SJSA1 (cell line): Measurements from ENCODE around the gene C1QL1. TPM values are rescaled to one million over a fixed set of nuclear protein-coding genes. Genes with fewer than 3 reads are reported as not detected.

Source experiments
- DNase-seq, 2 experiments: peaks; one replicate each; pipeline ENCODE4 v3.0.0-alpha.2; 2015 to 2020; ENCODE audit warnings: low spot score in 2 of 2, low read depth in 1 of 2
- H3K27ac ChIP-seq: fragments of 250-450 bp; sonication (Bioruptor Pico); 2 replicates; pipeline ENCODE4 v1.5.1; 2020; ENCODE audit warnings: mild to moderate bottlenecking, moderate library complexity
- H3K27me3 ChIP-seq: fragments of 250-450 bp; sonication (Bioruptor Pico); replicated peaks from 2 replicates; pipeline ENCODE4 v1.5.1; 2020; ENCODE audit warnings: mild to moderate bottlenecking, moderate library complexity
- H3K36me3 ChIP-seq: fragments of 250-450 bp; sonication (Bioruptor Pico); 2 replicates; pipeline ENCODE4 v1.5.1; 2020; ENCODE audit warnings: mild to moderate bottlenecking
- H3K4me1 ChIP-seq: fragments of 250-450 bp; sonication (Bioruptor Pico); replicated peaks from 2 replicates; pipeline ENCODE4 v1.6.1; 2021; ENCODE audit warnings: mild to moderate bottlenecking
- H3K4me3 ChIP-seq: fragments of 250-450 bp; sonication (Bioruptor Pico); 2 replicates; pipeline ENCODE4 v1.5.1; 2020; ENCODE audit warnings: mild to moderate bottlenecking
- H3K9me3 ChIP-seq: fragments of 250-450 bp; sonication (Bioruptor Pico); replicated peaks from 2 replicates; pipeline ENCODE4 v1.5.1; 2020; ENCODE audit warnings: mild to moderate bottlenecking
- total RNA-seq: library from RNA; depleted of rRNA; stranded (reverse); fragments of >200 nt; shearing (Covaris generic); gene quantifications from 2 replicates; pipeline ENCODE4 v1.2.3, GENCODE V29; 2014

C1QL1 gene
- total RNA-seq, 1 experiment from 2014 or later = 5.2 TPM

GRCh38 chr17:44998646-44999045, 30.5 kb upstream of the C1QL1 start:
- Histone ChIP-seq H3K27ac (no peak overlapping the region), H3K36me3 (no peaks in the 10 kb centered on the region), H3K4me3 (no peak overlapping the region), H3K4me1 (no peaks in the 10 kb centered on the region), H3K27me3 (no peaks in the 10 kb centered on the region; the same call in 1 of the 2 replicates), H3K9me3 (peaks cover 6% of the 10 kb centered on the region; the same call in 1 of the 2 replicates)
- DNase-seq = no peak

GRCh38 chr17:44997733-44998520, 29.8 kb upstream of the C1QL1 start:
- Histone ChIP-seq H3K36me3 (no peaks in the 10 kb centered on the region), H3K4me1 (no peaks in the 10 kb centered on the region), H3K27ac (no peak overlapping the region), H3K9me3 (peaks cover 6% of the 10 kb centered on the region; the same call in 1 of the 2 replicates), H3K4me3 (no peak overlapping the region), H3K27me3 (no peaks in the 10 kb centered on the region; the same call in 1 of the 2 replicates)
- DNase-seq = no peak

- no peak for DNase-seq
- Histone ChIP-seq H3K36me3 (no peaks in the 10 kb centered on the region), H3K4me3 (no peak overlapping the region), H3K27ac (no peak overlapping the region), H3K9me3 (peaks cover 6% of the 10 kb centered on the region; the same call in 1 of the 2 replicates), H3K27me3 (no peaks in the 10 kb centered on the region; the same call in 1 of the 2 replicates), H3K4me1 (peaks cover 2% of the 10 kb centered on the region)
Measured at GRCh38 chr17:44996304-44996703, 28.2 kb upstream of the C1QL1 start.

- Histone ChIP-seq H3K27ac (no peak overlapping the region), H3K27me3 (no peaks in the 10 kb centered on the region; the same call in 1 of the 2 replicates), H3K4me1 (peaks cover 9% of the 10 kb centered on the region), H3K36me3 (no peaks in the 10 kb centered on the region), H3K9me3 (peaks cover 6% of the 10 kb centered on the region; the same call in 1 of the 2 replicates), H3K4me3 (no peak overlapping the region)
- no peak for DNase-seq
Measured at GRCh38 chr17:44995436-44996001, 27.4 kb upstream of the C1QL1 start.

- H3K27me3 ChIP-seq = no peaks in the 10 kb centered on the region; the same call in 1 of the 2 replicates
- H3K27ac ChIP-seq = no peak overlapping the region
- H3K36me3 ChIP-seq = no peaks in the 10 kb centered on the region
- peaks cover 18% of the 10 kb centered on the region for H3K4me1 ChIP-seq
- H3K4me3 ChIP-seq = no peak overlapping the region
- no peak for DNase-seq
- no peaks in the 10 kb centered on the region for H3K9me3 ChIP-seq
Measured at GRCh38 chr17:44992242-44992939, 24.3 kb upstream of the C1QL1 start.

GRCh38 chr17:44990994-44991393, 22.9 kb upstream of the C1QL1 start:
- Histone ChIP-seq H3K4me1 (peaks cover 18% of the 10 kb centered on the region), H3K36me3 (no peaks in the 10 kb centered on the region), H3K4me3 (no peak overlapping the region), H3K27me3 (no peaks in the 10 kb centered on the region), H3K27ac (no peak overlapping the region), H3K9me3 (no peaks in the 10 kb centered on the region)
- peak in 1 of 2 experiments; percentile 38 for DNase-seq

GRCh38 chr17:44989552-44990138, 21.5 kb upstream of the C1QL1 start:
- no peak overlapping the region for H3K27ac ChIP-seq
- H3K4me3 ChIP-seq = no peak overlapping the region
- no peaks in the 10 kb centered on the region for H3K36me3 ChIP-seq
- H3K4me1 ChIP-seq = peaks cover 18% of the 10 kb centered on the region
- DNase-seq = no peak
- no peaks in the 10 kb centered on the region for H3K27me3 ChIP-seq
- H3K9me3 ChIP-seq = no peaks in the 10 kb centered on the region

GRCh38 chr17:44988044-44988942, 20.2 kb upstream of the C1QL1 start:
- H3K4me3 ChIP-seq = no peak overlapping the region
- no peaks in the 10 kb centered on the region for H3K9me3 ChIP-seq
- no peak for DNase-seq
- no peaks in the 10 kb centered on the region for H3K36me3 ChIP-seq
- H3K27me3 ChIP-seq = no peaks in the 10 kb centered on the region
- peaks cover 18% of the 10 kb centered on the region for H3K4me1 ChIP-seq
- no peak overlapping the region for H3K27ac ChIP-seq

GRCh38 chr17:44983563-44983962, 15.5 kb upstream of the C1QL1 start:
- Histone ChIP-seq H3K27me3 (no peaks in the 10 kb centered on the region), H3K36me3 (no peaks in the 10 kb centered on the region), H3K4me1 (peaks cover 25% of the 10 kb centered on the region)

GRCh38 chr17:44982113-44982702, 14.1 kb upstream of the C1QL1 start:
- Histone ChIP-seq H3K9me3 (no peaks in the 10 kb centered on the region), H3K36me3 (no peaks in the 10 kb centered on the region), H3K4me1 (peaks cover 25% of the 10 kb centered on the region), H3K27me3 (no peaks in the 10 kb centered on the region), H3K27ac (no peak overlapping the region), H3K4me3 (no peak overlapping the region)
- no peak for DNase-seq

More at GRCh38 chr17:44983563-44983962, 15.5 kb upstream of the C1QL1 start:
- H3K4me3 ChIP-seq = no peak overlapping the region
- DNase-seq = no peak
- H3K9me3 ChIP-seq = no peaks in the 10 kb centered on the region
- H3K27ac ChIP-seq = no peak overlapping the region

- no peaks in the 10 kb centered on the region for H3K27me3 ChIP-seq
- H3K36me3 ChIP-seq = no peaks in the 10 kb centered on the region
- H3K4me3 ChIP-seq = peak overlapping the region; percentile 26
- peak in 1 of 2 experiments; percentile 62 for DNase-seq
- H3K4me1 ChIP-seq = peaks cover 25% of the 10 kb centered on the region
- H3K9me3 ChIP-seq = no peaks in the 10 kb centered on the region
- peak overlapping the region; percentile 47 for H3K27ac ChIP-seq
Measured at GRCh38 chr17:44981221-44981968, 13.3 kb upstream of the C1QL1 start.

GRCh38 chr17:44979426-44979995, 11.4 kb upstream of the C1QL1 start:
- no peak for DNase-seq
- Histone ChIP-seq H3K9me3 (no peaks in the 10 kb centered on the region), H3K27me3 (no peaks in the 10 kb centered on the region), H3K36me3 (no peaks in the 10 kb centered on the region), H3K27ac (no peak overlapping the region), H3K4me1 (peaks cover 25% of the 10 kb centered on the region), H3K4me3 (no peak overlapping the region)
